ENCODE data around the gene GNG2.

DNA sequence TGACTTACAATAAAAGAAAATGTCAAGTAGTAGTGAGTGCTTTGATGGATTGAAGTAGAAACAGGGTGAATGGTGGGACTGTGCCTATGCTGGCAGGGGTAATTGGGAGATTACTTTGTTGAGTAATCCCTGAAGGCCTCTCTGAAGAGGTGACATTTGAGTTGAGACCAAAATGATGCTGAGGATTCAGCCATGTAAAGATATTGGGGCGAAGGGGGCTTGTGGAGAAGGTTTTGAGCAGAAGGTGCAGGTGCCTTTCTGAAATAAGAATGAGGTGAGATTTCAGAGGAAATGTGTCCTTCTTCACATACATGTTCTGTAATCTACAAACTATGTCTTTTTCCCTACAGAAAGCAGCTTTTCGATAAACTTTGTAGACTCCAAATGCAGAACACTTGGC, 8.0 kb downstream of the GNG2 start:
- TF ChIP-seq CTCF (conservative IDR thresholded peaks at IDR 0.05; ENCODE audit: low read depth, low read length) (no peak), EZH2 (IDR thresholded peaks at IDR 0.05; ENCODE audit: low read length, unreplicated experiment) (no peak), EZH2phosphoT487 (IDR thresholded peaks at IDR 0.05; ENCODE audit: borderline replicate concordance, low read length) (no peak)
